ENCODE measurements around the gene LPCAT3. TPM values are rescaled to one million over a fixed set of nuclear protein-coding genes. Genes with fewer than 3 reads are reported as not detected.

Gene LPCAT3
- total and polyA plus RNA-seq, 2 of the 4 experiments (the other 2 are of a cell fraction), result 7.0 to 18.6 TPM

GRCh38 chr12:7061138-7061537 lies 42.9 kb upstream of the LPCAT3 start:
- Histone ChIP-seq H4K5ac (ENCODE audit: low read depth, low read length) (peak overlapping the region; percentile 82), H3K4ac (ENCODE audit: low read depth, low read length) (peak overlapping the region; percentile 96), H3K4me3 (ENCODE audit: insufficient read depth, low read depth, low read length) (peak overlapping the region; percentile 44), H2BK20ac (ENCODE audit: low read depth, low read length) (peak overlapping the region; percentile 83), H2BK15ac (ENCODE audit: low read depth, low read length) (peak overlapping the region; percentile 90; the same call in 2 of the 3 replicates), H3K27ac (ENCODE audit: insufficient read depth, low read length) (peak overlapping the region; percentile 90), H2BK5ac (ENCODE audit: low read depth, low read length, poor library complexity, severe bottlenecking) (peak overlapping the region; percentile 89), H4K20me1 (ENCODE audit: insufficient read depth, low read length) (no peaks in the 10 kb centered on the region), H2AK5ac (ENCODE audit: low read depth, low read length) (peak overlapping the region; percentile 99), H3K14ac (replicated peaks; ENCODE audit: low read depth, low read length) (peak overlapping the region; percentile 97), H3K79me1 (ENCODE audit: low read depth in 1 of 2, low read length in 2 of 2) (peaks cover 4 to 10% of the 10 kb centered on the region in 2 experiments; a peak in 3 of 4 replicates), H2AK9ac (replicated peaks; ENCODE audit: low read depth, low read length, poor library complexity) (peak overlapping the region; percentile 93), H2AFZ (replicated peaks; ENCODE audit: low read length, poor library complexity) (peak overlapping the region; percentile 94), H3K9ac (ENCODE audit: low read depth, low read length) (peak overlapping the region; percentile 82), H2BK120ac (ENCODE audit: low read depth, low read length) (peak overlapping the region; percentile 94), H3K18ac (ENCODE audit: low read depth, low read length) (peak overlapping the region; percentile 88), H4K91ac (ENCODE audit: insufficient read depth, low read depth, low read length) (peak overlapping the region; percentile 98), H3K56ac (ENCODE audit: extremely low read depth, insufficient read depth, low read length) (peak overlapping the region; percentile 92), H3K4me2 (ENCODE audit: low read depth, low read length) (peak overlapping the region; percentile 74), H3K23ac (ENCODE audit: low read depth, low read length) (peak overlapping the region; percentile 90), H3K36me3 (ENCODE audit: control insufficient read depth, insufficient read depth, low read length) (peaks cover 19% of the 10 kb centered on the region), H3K9me1 (ENCODE audit: insufficient read depth, low read length) (peaks cover 9% of the 10 kb centered on the region), H4K8ac (ENCODE audit: low read depth in 2 of 2, low read length in 2 of 2) (peak overlapping the region; percentile 80 to 91), H3K9me3 (ENCODE audit: control insufficient read depth, insufficient read depth, low read length) (no peaks in the 10 kb centered on the region), H3K4me1 (ENCODE audit: control insufficient read depth, insufficient read depth, low read length) (peaks cover 7% of the 10 kb centered on the region), H3K27me3 (ENCODE audit: control insufficient read depth, insufficient read depth, low read length) (no peaks in the 10 kb centered on the region)
- no peak for ATAC-seq (ENCODE audit: low read depth)
- POLR2A ChIA-PET (ENCODE audit: unreplicated experiment), result interaction anchor here (0.6 to 0.9 kb wide), 3 partner anchors 33 to 52 kb away, joined by 3 read pairs; no protein-coding TSS in a partner anchor
- in situ Hi-C loops (cut with MboI; ENCODE audit: low sequenced_read_pairs) (loop anchor here (5.0 to 25.0 kb wide), 2 partner anchors 51 to 576 kb away; no protein-coding TSS in a partner anchor), dilution Hi-C loops (cut with HindIII; ENCODE audit: low sequenced_read_pairs, unreplicated experiment) (no loop called here), intact Hi-C loops (cut with micrococcal nuclease) (loop anchor here (2.0 kb wide), 1 partner anchor 578 kb away; no protein-coding TSS in a partner anchor)
- TF ChIP-seq MAFK (IDR thresholded peaks at IDR 0.05; ENCODE audit: low read depth, low read length), result no peak
- DNase-seq, result no peak
- no TSS peak for BruUV-seq (replicated peaks)
- CTCF ChIA-PET, result interaction anchor here (0.8 to 2.3 kb wide), 7 partner anchors 29 to 84 kb away, joined by 3 to 9 read pairs (median 6); no protein-coding TSS in a partner anchor
- 71% methylated on average over 7 of the region's 13 CpGs; no CpG with 5 or more reads in 1 of the 2 experiments for WGBS, 2 experiments (ENCODE audit: extremely low coverage in 2 of 2, insufficient read length in 1 of 2)

All from IMR-90 (cell line).